HTR-8/SVneo (cell line): ENCODE results near the gene RNASE11.

Experiments
- DNase-seq: peaks from one replicate; pipeline ENCODE4 v3.0.0; 2011; ENCODE audit warnings: low spot score, mixed read lengths; ENCODE audit not compliant: insufficient read length
- FAIRE-seq: peaks from 2 replicates; lab custom pipeline; 2011; peaks lifted over from hg19 to GRCh38; lab: Jason Lieb, UNC

RNASE11 gene

DNA sequence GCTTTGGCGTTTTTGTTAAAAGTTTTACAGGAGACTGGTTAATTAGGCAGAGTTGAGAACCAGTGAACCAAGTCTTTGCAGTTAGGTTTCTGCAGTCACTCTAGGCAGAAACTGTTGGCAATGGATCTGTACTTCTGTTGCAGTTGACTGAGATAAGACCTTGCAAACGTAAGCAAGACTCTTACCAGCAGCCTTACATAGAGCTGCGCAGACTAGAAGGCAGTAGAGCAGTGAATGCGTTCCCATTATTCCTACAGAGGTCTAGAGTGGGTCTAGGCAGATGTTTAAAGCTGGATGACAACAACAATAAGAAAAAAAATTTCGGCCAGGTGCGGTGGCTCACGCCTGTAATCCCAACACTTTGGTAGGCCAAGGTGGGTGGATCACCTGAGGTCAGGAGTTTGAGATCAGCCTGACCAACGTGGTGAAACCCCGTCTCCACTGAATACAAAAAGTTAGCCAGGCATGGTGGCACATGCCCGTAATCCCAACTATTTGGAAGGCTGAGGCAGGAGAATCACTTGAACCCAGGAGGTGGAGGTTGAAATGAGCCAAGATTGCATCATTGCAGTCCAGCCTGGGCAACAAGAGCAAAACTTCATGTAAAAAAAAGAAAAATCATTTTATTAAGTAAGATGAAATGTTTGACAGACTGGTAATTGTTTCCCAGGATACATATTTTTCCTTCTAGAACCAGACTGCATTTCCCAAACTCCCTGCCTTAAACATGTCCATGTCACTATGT is 39.2 kb downstream of the RNASE11 start:
- DNase-seq (no peak), FAIRE-seq (no peak)

DNA sequence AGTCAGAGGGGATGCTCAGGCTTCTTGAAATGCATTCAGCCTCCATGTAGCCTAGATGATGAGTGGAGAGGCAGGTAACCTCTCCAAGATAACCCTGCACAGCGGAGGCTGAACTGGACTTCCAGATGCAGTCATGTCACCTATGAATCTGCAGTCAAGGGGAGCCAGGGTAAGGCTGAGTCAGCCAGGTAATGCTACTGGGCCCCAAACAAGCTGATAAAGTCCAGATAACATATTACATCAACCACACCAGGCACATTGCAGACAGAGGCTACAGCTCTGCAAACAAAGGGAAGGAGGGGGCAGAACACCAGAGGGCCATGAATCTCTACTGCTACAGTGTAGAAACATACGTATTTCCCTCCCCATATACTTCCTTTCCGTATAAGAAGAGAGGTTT is 40.9 kb downstream of the RNASE11 start:
- no peak for DNase-seq
- FAIRE-seq = no peak

DNA sequence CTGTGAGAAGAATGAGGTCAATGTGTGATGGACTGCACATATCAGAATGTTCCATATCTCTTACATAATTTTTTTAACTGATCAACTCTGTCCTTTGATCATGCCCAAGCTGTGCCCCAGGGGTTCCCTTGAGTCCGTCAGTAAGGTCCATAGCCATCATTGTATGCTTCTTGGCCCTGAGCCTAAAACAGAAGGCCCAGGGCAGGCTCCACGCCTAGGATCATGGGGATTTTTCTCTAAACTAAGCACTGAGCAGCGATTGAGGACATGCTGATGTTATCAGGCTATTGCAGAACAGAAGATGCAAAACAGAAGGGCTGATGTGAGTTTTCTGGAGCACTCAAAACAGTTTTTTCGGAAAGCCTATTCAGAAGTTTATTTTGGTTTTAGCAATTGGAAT is 47.9 kb downstream of the RNASE11 start:
- no peak for FAIRE-seq
- no peak for DNase-seq
